SK-N-SH treated with all-trans-retinoic acid at 6 μM for 48 hours (cell line): ENCODE results near the gene RTN4RL1.

Experiments used
- ATAC-seq: fragments of 200-7000 bp; cut with Tn5 transposase; 3 replicates; pipeline ENCODE4 v1.9.1; 2020; ENCODE audit warnings: mild to moderate bottlenecking, moderate library complexity
- ARNTL ChIP-seq: fragments of 450-650 bp; formaldehyde crosslinking; IDR thresholded peaks from 2 replicates; pipeline ENCODE4 v1.5.0; 2020; ENCODE audit warnings: low read depth, mild to moderate bottlenecking, moderate library complexity, borderline replicate concordance
- BACH2 ChIP-seq: fragments of 250-450 bp; sonication (Bioruptor Pico); IDR thresholded peaks from 2 replicates; pipeline ENCODE4 v1.9.0; 2021; ENCODE audit warnings: mild to moderate bottlenecking, borderline replicate concordance
- CREB5 ChIP-seq: fragments of 250-450 bp; sonication (Bioruptor Pico); IDR thresholded peaks from 2 replicates; pipeline ENCODE4 v1.5.1; 2020; ENCODE audit warnings: low read depth, mild to moderate bottlenecking, moderate library complexity
- CSDC2 ChIP-seq: fragments of 250-450 bp; sonication (Bioruptor Pico); IDR thresholded peaks from 2 replicates; pipeline ENCODE4 v1.5.0; 2020; ENCODE audit warnings: mild to moderate bottlenecking, moderate library complexity
- ESRRG ChIP-seq: fragments of 250-450 bp; sonication (Bioruptor Pico); IDR thresholded peaks from 2 replicates; pipeline ENCODE4 v1.6.1; 2021; ENCODE audit warnings: mild to moderate bottlenecking
- ISL1 ChIP-seq: fragments of 250-450 bp; sonication (Bioruptor Pico); IDR thresholded peaks from 2 replicates; pipeline ENCODE4 v2.1.2; 2022; ENCODE audit warnings: mild to moderate bottlenecking, moderate library complexity
- OSR1 ChIP-seq: fragments of 250-450 bp; sonication (Bioruptor Pico); IDR thresholded peaks from 2 replicates; pipeline ENCODE4 v1.8.0; 2022; ENCODE audit warnings: moderate library complexity, mild to moderate bottlenecking, inconsistent platforms
- PPARA ChIP-seq: fragments of 250-450 bp; sonication (Bioruptor Pico); IDR thresholded peaks from 2 replicates; pipeline ENCODE4 v1.5.0; 2020; ENCODE audit warnings: mild to moderate bottlenecking, borderline replicate concordance
- RARB ChIP-seq: fragments of 250-450 bp; sonication (Bioruptor Pico); IDR thresholded peaks from 2 replicates; pipeline ENCODE4 v1.8.0; 2021; ENCODE audit warnings: mild to moderate bottlenecking, moderate library complexity
- SNAI2 ChIP-seq: fragments of 250-450 bp; sonication (Bioruptor Pico); IDR thresholded peaks from 2 replicates; pipeline ENCODE4 v1.5.0; 2020; ENCODE audit warnings: mild to moderate bottlenecking, moderate library complexity
- TCF4 ChIP-seq: fragments of 250-450 bp; sonication (Bioruptor Pico); IDR thresholded peaks from 2 replicates; pipeline ENCODE4 v1.8.0; 2021; ENCODE audit warnings: mild to moderate bottlenecking, moderate library complexity, borderline replicate concordance
- TOX ChIP-seq: fragments of 250-450 bp; sonication (Bioruptor Pico); IDR thresholded peaks from 2 replicates; pipeline ENCODE4 v1.8.0; 2021; ENCODE audit warnings: mild to moderate bottlenecking, moderate library complexity, borderline replicate concordance
- TSHZ2 ChIP-seq: fragments of 250-450 bp; sonication (Bioruptor Pico); IDR thresholded peaks from 2 replicates; pipeline ENCODE4 v1.5.0; 2020; ENCODE audit warnings: mild to moderate bottlenecking, moderate library complexity
- ZC3H10 ChIP-seq: fragments of 250-450 bp; sonication (Bioruptor Pico); IDR thresholded peaks from 2 replicates; pipeline ENCODE4 v1.5.1; 2021; ENCODE audit warnings: mild to moderate bottlenecking, moderate library complexity
- ZFP3 ChIP-seq: fragments of 250-450 bp; sonication (Bioruptor Pico); IDR thresholded peaks from 2 replicates; pipeline ENCODE4 v1.5.0; 2020; ENCODE audit warnings: mild to moderate bottlenecking, moderate library complexity
- ZNF565 ChIP-seq: fragments of 450-650 bp; formaldehyde crosslinking; conservative IDR thresholded peaks from 2 replicates; pipeline ENCODE4 v1.5.0; 2020; ENCODE audit warnings: low read depth, mild to moderate bottlenecking, moderate library complexity
- ZNF70 ChIP-seq: fragments of 450-650 bp; formaldehyde crosslinking; IDR thresholded peaks from 2 replicates; pipeline ENCODE4 v1.5.0; 2020; ENCODE audit warnings: mild to moderate bottlenecking, moderate library complexity
- ZNF8 ChIP-seq: fragments of 450-650 bp; formaldehyde crosslinking; IDR thresholded peaks from 2 replicates; pipeline ENCODE4 v1.5.0; 2020; ENCODE audit warnings: mild to moderate bottlenecking, moderate library complexity
- TF ChIP-seq, protein P1 (sequence below): fragments of 250-450 bp; sonication (Bioruptor Pico); IDR thresholded peaks from 2 replicates; pipeline ENCODE4 v1.5.1; 2021; ENCODE audit warnings: mild to moderate bottlenecking, moderate library complexity
- TF ChIP-seq, protein P2 (sequence below): fragments of 250-450 bp; sonication (Bioruptor Pico); IDR thresholded peaks from 2 replicates; pipeline ENCODE4 v1.8.0; 2020; ENCODE audit warnings: mild to moderate bottlenecking, moderate library complexity, borderline replicate concordance
- TF ChIP-seq, protein P3 (sequence below): fragments of 250-450 bp; sonication (Bioruptor Pico); IDR thresholded peaks from 2 replicates; pipeline ENCODE4 v1.8.0; 2021; ENCODE audit warnings: low read depth, mild to moderate bottlenecking, moderate library complexity, borderline replicate concordance

Gene RTN4RL1

DNA sequence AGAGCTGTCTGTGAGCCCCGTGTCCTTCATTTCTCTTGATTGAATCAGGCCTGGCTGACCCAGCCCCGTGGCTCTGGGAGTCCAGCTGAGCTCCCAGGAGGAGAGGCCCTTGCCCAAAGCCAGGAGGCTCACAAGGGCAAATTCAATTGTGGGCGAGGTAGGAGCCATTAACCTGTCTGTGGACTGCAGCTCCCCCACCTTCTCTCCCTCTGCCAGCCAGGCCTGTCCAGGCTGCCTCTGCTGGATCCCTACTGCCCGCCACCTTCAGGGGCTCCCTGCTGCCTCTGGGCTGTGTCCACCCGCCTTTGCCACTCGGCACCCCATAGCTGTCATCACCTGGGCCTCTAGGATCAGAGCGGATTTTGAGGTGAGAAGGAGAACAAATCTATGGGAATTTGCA, 61.9 kb downstream of the RTN4RL1 start (continued):
- no peak for TF ChIP-seq TSHZ2
- no peak for TF ChIP-seq TCF4
- no peak for TF ChIP-seq ZC3H10 (CRISPR knock-in tag)
- TF ChIP-seq ZNF8 (CRISPR knock-in tag), result no peak
- TF ChIP-seq CSDC2 (CRISPR knock-in tag), result no peak
- TF ChIP-seq OSR1 (CRISPR knock-in tag), result no peak
- TF ChIP-seq CREB5, result no peak

- no peak for TF ChIP-seq ZNF565
- TF ChIP-seq, protein P1, sequence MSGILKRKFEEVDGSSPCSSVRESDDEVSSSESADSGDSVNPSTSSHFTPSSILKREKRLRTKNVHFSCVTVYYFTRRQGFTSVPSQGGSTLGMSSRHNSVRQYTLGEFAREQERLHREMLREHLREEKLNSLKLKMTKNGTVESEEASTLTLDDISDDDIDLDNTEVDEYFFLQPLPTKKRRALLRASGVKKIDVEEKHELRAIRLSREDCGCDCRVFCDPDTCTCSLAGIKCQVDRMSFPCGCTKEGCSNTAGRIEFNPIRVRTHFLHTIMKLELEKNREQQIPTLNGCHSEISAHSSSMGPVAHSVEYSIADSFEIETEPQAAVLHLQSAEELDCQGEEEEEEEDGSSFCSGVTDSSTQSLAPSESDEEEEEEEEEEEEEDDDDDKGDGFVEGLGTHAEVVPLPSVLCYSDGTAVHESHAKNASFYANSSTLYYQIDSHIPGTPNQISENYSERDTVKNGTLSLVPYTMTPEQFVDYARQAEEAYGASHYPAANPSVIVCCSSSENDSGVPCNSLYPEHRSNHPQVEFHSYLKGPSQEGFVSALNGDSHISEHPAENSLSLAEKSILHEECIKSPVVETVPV (CRISPR knock-in tag), result no peak
- no peak for TF ChIP-seq CSDC2 (CRISPR knock-in tag)
- TF ChIP-seq SNAI2, result no peak
- TF ChIP-seq ZC3H10 (CRISPR knock-in tag), result no peak
- no peak for TF ChIP-seq BACH2 (CRISPR knock-in tag)
- no peak for TF ChIP-seq TOX (CRISPR knock-in tag)
- TF ChIP-seq ESRRG (CRISPR knock-in tag), result no peak
- TF ChIP-seq, protein P2, sequence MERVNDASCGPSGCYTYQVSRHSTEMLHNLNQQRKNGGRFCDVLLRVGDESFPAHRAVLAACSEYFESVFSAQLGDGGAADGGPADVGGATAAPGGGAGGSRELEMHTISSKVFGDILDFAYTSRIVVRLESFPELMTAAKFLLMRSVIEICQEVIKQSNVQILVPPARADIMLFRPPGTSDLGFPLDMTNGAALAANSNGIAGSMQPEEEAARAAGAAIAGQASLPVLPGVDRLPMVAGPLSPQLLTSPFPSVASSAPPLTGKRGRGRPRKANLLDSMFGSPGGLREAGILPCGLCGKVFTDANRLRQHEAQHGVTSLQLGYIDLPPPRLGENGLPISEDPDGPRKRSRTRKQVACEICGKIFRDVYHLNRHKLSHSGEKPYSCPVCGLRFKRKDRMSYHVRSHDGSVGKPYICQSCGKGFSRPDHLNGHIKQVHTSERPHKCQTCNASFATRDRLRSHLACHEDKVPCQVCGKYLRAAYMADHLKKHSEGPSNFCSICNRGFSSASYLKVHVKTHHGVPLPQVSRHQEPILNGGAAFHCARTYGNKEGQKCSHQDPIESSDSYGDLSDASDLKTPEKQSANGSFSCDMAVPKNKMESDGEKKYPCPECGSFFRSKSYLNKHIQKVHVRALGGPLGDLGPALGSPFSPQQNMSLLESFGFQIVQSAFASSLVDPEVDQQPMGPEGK (CRISPR knock-in tag), result no peak
- no peak for TF ChIP-seq ZFP3 (CRISPR knock-in tag)
- TF ChIP-seq RARB (CRISPR knock-in tag), result no peak
- TF ChIP-seq, protein P3, sequence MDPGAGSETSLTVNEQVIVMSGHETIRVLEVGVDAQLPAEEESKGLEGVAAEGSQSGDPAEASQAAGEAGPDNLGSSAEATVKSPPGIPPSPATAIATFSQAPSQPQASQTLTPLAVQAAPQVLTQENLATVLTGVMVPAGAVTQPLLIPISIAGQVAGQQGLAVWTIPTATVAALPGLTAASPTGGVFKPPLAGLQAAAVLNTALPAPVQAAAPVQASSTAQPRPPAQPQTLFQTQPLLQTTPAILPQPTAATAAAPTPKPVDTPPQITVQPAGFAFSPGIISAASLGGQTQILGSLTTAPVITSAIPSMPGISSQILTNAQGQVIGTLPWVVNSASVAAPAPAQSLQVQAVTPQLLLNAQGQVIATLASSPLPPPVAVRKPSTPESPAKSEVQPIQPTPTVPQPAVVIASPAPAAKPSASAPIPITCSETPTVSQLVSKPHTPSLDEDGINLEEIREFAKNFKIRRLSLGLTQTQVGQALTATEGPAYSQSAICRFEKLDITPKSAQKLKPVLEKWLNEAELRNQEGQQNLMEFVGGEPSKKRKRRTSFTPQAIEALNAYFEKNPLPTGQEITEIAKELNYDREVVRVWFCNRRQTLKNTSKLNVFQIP, result no peak
- TF ChIP-seq TCF4, result no peak
- no peak for TF ChIP-seq OSR1 (CRISPR knock-in tag)
- no peak for TF ChIP-seq ZNF70 (CRISPR knock-in tag)
- TF ChIP-seq, all 23 proteins: peak for 0
- no peak for ATAC-seq
Measured at GRCh38 chr17:1961189-1961588, 63.9 kb downstream of the RTN4RL1 start.

GRCh38 chr17:1960545-1960912, 64.6 kb downstream of the RTN4RL1 start:
- TF ChIP-seq ESRRG (CRISPR knock-in tag), result no peak
- no peak for TF ChIP-seq CSDC2 (CRISPR knock-in tag)
- TF ChIP-seq RARB (CRISPR knock-in tag), result no peak
- TF ChIP-seq ISL1 (CRISPR knock-in tag), result no peak
- TF ChIP-seq OSR1 (CRISPR knock-in tag), result no peak
- TF ChIP-seq, all 23 proteins: peak for 0
- no peak for ATAC-seq

GRCh38 chr17:1959871-1960544, 65.1 kb downstream of the RTN4RL1 start:
- no peak for ATAC-seq
- TF ChIP-seq CREB5 (no peak), PPARA (CRISPR knock-in tag) (no peak), ARNTL (CRISPR knock-in tag) (no peak), OSR1 (CRISPR knock-in tag) (no peak), ESRRG (CRISPR knock-in tag) (no peak)
